GM12878 (cell line): Measurements from ENCODE around the gene ORC1. TPM values are rescaled to one million over a fixed set of nuclear protein-coding genes. Genes with fewer than 3 reads are reported as not detected.

ENCODE experiments used
- ATAC-seq: fragments of 200-7000 bp; cut with Tn5 transposase; 3 replicates; pipeline ENCODE4 v1.9.1; 2020; ENCODE audit warnings: mild to moderate bottlenecking, moderate library complexity
- BruUV-seq: library from RNA; stranded (reverse); fragments of 400-500 nt; replicated peaks from 2 replicates; lab custom pipeline; 2021; lab: Mats Ljungman, UMichigan
- CTCF ChIA-PET: fragments of 300-600 bp; sonication (Branson Sonifier 250); formaldehyde crosslinking; extraction: SDS; loops from one replicate; lab custom pipeline; 2021; ENCODE audit warnings: inconsistent platforms; lab: Yijun Ruan, JAX
- POLR2A ChIA-PET: fragments of 350-600 bp; formaldehyde crosslinking; extraction: SDS; loops from one replicate; lab custom pipeline; 2021; ENCODE audit warnings: inconsistent platforms; lab: Charles Lee
- RAD21 ChIA-PET: fragments of 300-600 bp; sonication (Branson Sonifier 250); formaldehyde crosslinking; loops from one replicate; lab custom pipeline; 2023; ENCODE audit warnings: antibody characterized with exemption; ENCODE audit not compliant: unreplicated experiment; lab: Charles Lee
- SMC1A ChIA-PET: fragments of 300-600 bp; sonication (Branson Sonifier 250); formaldehyde crosslinking; loops from one replicate; lab custom pipeline; 2023; ENCODE audit not compliant: unreplicated experiment, uncharacterized antibody; lab: Charles Lee
- DNase-seq: peaks from one replicate; pipeline ENCODE4 v3.0.0-alpha.2; 2011; ENCODE audit warnings: low read depth, low spot score
- FAIRE-seq: peaks from 3 replicates; lab custom pipeline; 2011; peaks lifted over from hg19 to GRCh38; lab: Jason Lieb, UNC
- H2AFZ ChIP-seq: 2 replicates; pipeline ENCODE4 v1.6.0; 2011; ENCODE audit warnings: low read depth, low read length, control low read depth; ENCODE audit not compliant: control insufficient read depth
- H3K27ac ChIP-seq: 2 replicates; pipeline ENCODE4 v1.5.1; 2011; ENCODE audit warnings: control low read depth; ENCODE audit not compliant: control insufficient read depth, insufficient read depth
- H3K27me3 ChIP-seq, 2 experiments: replicated peaks in 1 of 2; 2 replicates each; pipeline versions ENCODE4 v1.6.0 to v1.6.1; 2011; ENCODE audit warnings: low read length in 1 of 2; ENCODE audit not compliant: control insufficient read depth in 2 of 2, insufficient read depth in 2 of 2
- H3K36me3 ChIP-seq, 2 experiments: 2 replicates each; pipeline ENCODE4 v1.5.1; 2011; ENCODE audit warnings: low read length in 1 of 2; ENCODE audit not compliant: control insufficient read depth in 2 of 2, insufficient read depth in 2 of 2
- H3K4me1 ChIP-seq: 2 replicates; pipeline ENCODE4 v1.6.1; 2011; ENCODE audit warnings: mild to moderate bottlenecking, low read length, moderate library complexity, mixed read lengths; ENCODE audit not compliant: control insufficient read depth, insufficient read depth
- H3K4me2 ChIP-seq: 2 replicates; pipeline ENCODE4 v1.6.0; 2011; ENCODE audit warnings: control low read depth; ENCODE audit not compliant: control insufficient read depth, insufficient read depth
- H3K4me3 ChIP-seq: fragments of 200-600 bp; sonication (generic); 2 replicates; pipeline ENCODE4 v1.5.1; 2016
- H3K79me2 ChIP-seq: 2 replicates; pipeline ENCODE4 v1.6.0; 2011; ENCODE audit warnings: low read length; ENCODE audit not compliant: control insufficient read depth, insufficient read depth
- H3K9ac ChIP-seq: 2 replicates; pipeline ENCODE4 v1.8.0; 2011; ENCODE audit warnings: low read length, control low read depth, mixed read lengths; ENCODE audit not compliant: control insufficient read depth, insufficient read depth
- H3K9me3 ChIP-seq: replicated peaks from 3 replicates; pipeline ENCODE4 v1.5.1; 2011; ENCODE audit warnings: mild to moderate bottlenecking, low read length; ENCODE audit not compliant: control insufficient read depth, insufficient read depth
- H4K20me1 ChIP-seq: 2 replicates; pipeline ENCODE4 v1.6.0; 2011; ENCODE audit not compliant: control insufficient read depth, insufficient read depth
- BCL3 ChIP-seq: IDR thresholded peaks from 2 replicates; pipeline ENCODE4 v1.6.1; 2011; ENCODE audit warnings: borderline replicate concordance, low read depth, mild to moderate bottlenecking, moderate library complexity, low read length; ENCODE audit not compliant: insufficient read depth, poor library complexity, severe bottlenecking
- BCLAF1 ChIP-seq: fragments of 450-650 bp; IDR thresholded peaks from 2 replicates; pipeline ENCODE4 v1.6.1; 2017; ENCODE audit warnings: antibody characterized with exemption, mild to moderate bottlenecking, moderate library complexity
- CBX3 ChIP-seq: fragments of 200-600 bp; sonication (generic); IDR thresholded peaks from 2 replicates; pipeline ENCODE4 v1.6.1; 2016; ENCODE audit warnings: low read depth, borderline replicate concordance
- CBX5 ChIP-seq: sonication (generic); IDR thresholded peaks from 2 replicates; pipeline ENCODE4 v1.6.1; 2016; ENCODE audit warnings: low read depth, moderate library complexity, mild to moderate bottlenecking, inconsistent platforms
- KDM1A ChIP-seq: fragments of 200-600 bp; sonication (generic); IDR thresholded peaks from 2 replicates; pipeline ENCODE4 v1.6.1; 2016; ENCODE audit warnings: borderline replicate concordance
- NRF1 ChIP-seq: conservative IDR thresholded peaks from 2 replicates; pipeline ENCODE4 v1.6.1; 2011; ENCODE audit warnings: mild to moderate bottlenecking, low read depth, low read length, improper control_type of control experiment
- RELB ChIP-seq: fragments of 450-650 bp; IDR thresholded peaks from 2 replicates; pipeline ENCODE4 v1.6.1; 2017; ENCODE audit warnings: low read depth, mild to moderate bottlenecking, moderate library complexity
- ZBTB33 ChIP-seq: fragments of 450-650 bp; IDR thresholded peaks from 2 replicates; pipeline ENCODE4 v1.6.1; 2017; ENCODE audit warnings: mild to moderate bottlenecking
- ZNF622 ChIP-seq: fragments of 450-650 bp; IDR thresholded peaks from 2 replicates; pipeline ENCODE4 v1.6.1; 2017; ENCODE audit warnings: mild to moderate bottlenecking, inconsistent platforms
- WGBS: methylation state at CpG from one replicate; pipeline ENCODE4 v1.1.6; 2016; ENCODE audit warnings: low lambda C conversion rate; ENCODE audit not compliant: insufficient replicate concordance, insufficient coverage; ENCODE audit errors: missing lambda C conversion rate; 5-methylcytosine and 5-hydroxymethylcytosine counted together
- in situ Hi-C: fragments of 300-500 bp; cut with MboI; formaldehyde crosslinking; loops from 9 replicates; pipeline ENCODE4 v1.14.3; 2018; ENCODE audit warnings: mixed read lengths
- intact Hi-C: fragments of 100-400 bp; cut with micrococcal nuclease; formaldehyde crosslinking; loops from one replicate; pipeline ENCODE4 v1.14.2; 2022; ENCODE audit not compliant: unreplicated experiment
- polyA plus RNA-seq, 11 experiments: library from polyadenylated mRNA; depleted of rRNA in 4 of 11; unstranded in 6 of 11; stranded (reverse) in 5 of 11; fragments of >200 nt; fragmentation: Nextera tagmentation in 4 of 11; fragmentation: Illumina TruSeq in 1 of 11; extraction: Ambion mirVana in 4 of 11; extraction: Trizol in 1 of 11; gene quantifications; 1 replicate in 1 of 11; 2 replicates in 10 of 11; pipeline versions ENCODE4 v1.2.1 to v1.2.3, GENCODE V29; 2011 to 2016; ENCODE audit warnings: inconsistent platforms in 2 of 11, missing spikeins in 2 of 11, low read depth in 1 of 11
- total RNA-seq, 4 experiments: library from RNA; depleted of rRNA in 3 of 4; stranded (reverse); fragments of >200 nt in 3 of 4; fragmentation: Illumina TruSeq in 1 of 4; extraction: Trizol in 1 of 4; gene quantifications; 2 replicates each; pipeline versions ENCODE4 v1.2.1 to v1.2.3, GENCODE V29; 2013 to 2021
- TF ChIP-seq, protein P1 (sequence below): fragments of 450-650 bp; conservative IDR thresholded peaks from 2 replicates; pipeline ENCODE4 v1.6.1; 2017; ENCODE audit warnings: mild to moderate bottlenecking, moderate library complexity

ORC1 gene
- total and polyA plus RNA-seq, 10 of the 15 experiments (the other 5 are each of a cell fraction or from before 2014, with no cell fraction given): 7.7 to 34.6 (median 28.7) TPM

GRCh38 chr1:52424813-52425212 is 20.6 kb upstream of the ORC1 start:
- in situ Hi-C loops (no loop called here), intact Hi-C loops (no loop called here)
- CTCF ChIA-PET: no interaction called here
- no peak overlapping the region for H3K9ac ChIP-seq
- H3K36me3 ChIP-seq: peaks cover 0 to 7% of the 10 kb centered on the region in 2 experiments; a peak in 2 of 4 replicates
- SMC1A ChIA-PET: no interaction called here
- no peak for FAIRE-seq
- H3K4me1 ChIP-seq: no peaks in the 10 kb centered on the region
- no peak for ATAC-seq
- RAD21 ChIA-PET: interaction anchor here (1.6 kb wide), 1 partner anchor 53 kb away, joined by 3 read pairs; no protein-coding TSS in a partner anchor
- H4K20me1 ChIP-seq: no peaks in the 10 kb centered on the region
- H3K27ac ChIP-seq: no peak overlapping the region
- no peak overlapping the region for H2AFZ ChIP-seq
- no peaks in the 10 kb centered on the region for H3K79me2 ChIP-seq
- H3K4me2 ChIP-seq: no peak overlapping the region
- H3K4me3 ChIP-seq: no peak overlapping the region
- H3K9me3 ChIP-seq: no peaks in the 10 kb centered on the region
- no peaks in the 10 kb centered on the region for H3K27me3 ChIP-seq
- POLR2A ChIA-PET: no interaction called here
- no TSS peak for BruUV-seq
- no peak for DNase-seq
- no peak for TF ChIP-seq ZNF622
- TF ChIP-seq NRF1: no peak
- no peak for TF ChIP-seq BCLAF1
- no peak for TF ChIP-seq CBX5
- TF ChIP-seq BCL3: no peak
- TF ChIP-seq, protein P1, sequence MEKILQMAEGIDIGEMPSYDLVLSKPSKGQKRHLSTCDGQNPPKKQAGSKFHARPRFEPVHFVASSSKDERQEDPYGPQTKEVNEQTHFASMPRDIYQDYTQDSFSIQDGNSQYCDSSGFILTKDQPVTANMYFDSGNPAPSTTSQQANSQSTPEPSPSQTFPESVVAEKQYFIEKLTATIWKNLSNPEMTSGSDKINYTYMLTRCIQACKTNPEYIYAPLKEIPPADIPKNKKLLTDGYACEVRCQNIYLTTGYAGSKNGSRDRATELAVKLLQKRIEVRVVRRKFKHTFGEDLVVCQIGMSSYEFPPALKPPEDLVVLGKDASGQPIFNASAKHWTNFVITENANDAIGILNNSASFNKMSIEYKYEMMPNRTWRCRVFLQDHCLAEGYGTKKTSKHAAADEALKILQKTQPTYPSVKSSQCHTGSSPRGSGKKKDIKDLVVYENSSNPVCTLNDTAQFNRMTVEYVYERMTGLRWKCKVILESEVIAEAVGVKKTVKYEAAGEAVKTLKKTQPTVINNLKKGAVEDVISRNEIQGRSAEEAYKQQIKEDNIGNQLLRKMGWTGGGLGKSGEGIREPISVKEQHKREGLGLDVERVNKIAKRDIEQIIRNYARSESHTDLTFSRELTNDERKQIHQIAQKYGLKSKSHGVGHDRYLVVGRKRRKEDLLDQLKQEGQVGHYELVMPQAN: no peak
- TF ChIP-seq CBX3: no peak
- TF ChIP-seq RELB: no peak
- TF ChIP-seq ZBTB33: no peak
- TF ChIP-seq KDM1A: no peak
- 100% methylated on average over 1 of the region's 1 CpG for WGBS
